SK-N-SH (cell line): ENCODE results near the gene TPRG1L.

Source experiments
- EP300 ChIP-seq, 2 experiments: IDR thresholded peaks; 2 replicates each; pipeline versions ENCODE4 v1.4.0 to v1.6.1; 2012; ENCODE audit warnings: borderline replicate concordance in 1 of 2, low read depth in 1 of 2, low read length in 1 of 2
- GABPA ChIP-seq: IDR thresholded peaks from 2 replicates; pipeline ENCODE4 v1.4.0; 2012; ENCODE audit warnings: low read depth, mild to moderate bottlenecking
- RFX5 ChIP-seq: IDR thresholded peaks from 2 replicates; pipeline ENCODE4 v1.6.1; 2012; ENCODE audit warnings: mild to moderate bottlenecking, improper control_type of control experiment, low read length
- SIN3A ChIP-seq: IDR thresholded peaks from 2 replicates; pipeline ENCODE4 v1.6.1; 2012; ENCODE audit warnings: low read depth, mild to moderate bottlenecking, low read length, moderate library complexity, borderline replicate concordance
- TEAD4 ChIP-seq: IDR thresholded peaks from 2 replicates; pipeline ENCODE4 v1.4.0; 2012; ENCODE audit warnings: mild to moderate bottlenecking, borderline replicate concordance; ENCODE audit not compliant: insufficient read depth
- TF ChIP-seq, protein P1 (sequence below): fragments of 200-600 bp; sonication (generic); IDR thresholded peaks from 2 replicates; pipeline ENCODE4 v1.6.1; 2017; ENCODE audit warnings: antibody characterized with exemption, mild to moderate bottlenecking, moderate library complexity

- no peak for TF ChIP-seq RFX5
- no peak for TF ChIP-seq TEAD4
- no peak for TF ChIP-seq EP300 (IDR thresholded peaks at IDR 0.05; ENCODE audit: borderline replicate concordance in 1 of 2, low read depth in 1 of 2, low read length in 1 of 2)
- TF ChIP-seq, protein P1, sequence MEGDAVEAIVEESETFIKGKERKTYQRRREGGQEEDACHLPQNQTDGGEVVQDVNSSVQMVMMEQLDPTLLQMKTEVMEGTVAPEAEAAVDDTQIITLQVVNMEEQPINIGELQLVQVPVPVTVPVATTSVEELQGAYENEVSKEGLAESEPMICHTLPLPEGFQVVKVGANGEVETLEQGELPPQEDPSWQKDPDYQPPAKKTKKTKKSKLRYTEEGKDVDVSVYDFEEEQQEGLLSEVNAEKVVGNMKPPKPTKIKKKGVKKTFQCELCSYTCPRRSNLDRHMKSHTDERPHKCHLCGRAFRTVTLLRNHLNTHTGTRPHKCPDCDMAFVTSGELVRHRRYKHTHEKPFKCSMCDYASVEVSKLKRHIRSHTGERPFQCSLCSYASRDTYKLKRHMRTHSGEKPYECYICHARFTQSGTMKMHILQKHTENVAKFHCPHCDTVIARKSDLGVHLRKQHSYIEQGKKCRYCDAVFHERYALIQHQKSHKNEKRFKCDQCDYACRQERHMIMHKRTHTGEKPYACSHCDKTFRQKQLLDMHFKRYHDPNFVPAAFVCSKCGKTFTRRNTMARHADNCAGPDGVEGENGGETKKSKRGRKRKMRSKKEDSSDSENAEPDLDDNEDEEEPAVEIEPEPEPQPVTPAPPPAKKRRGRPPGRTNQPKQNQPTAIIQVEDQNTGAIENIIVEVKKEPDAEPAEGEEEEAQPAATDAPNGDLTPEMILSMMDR: no peak
- TF ChIP-seq GABPA: no peak
- no peak for TF ChIP-seq SIN3A
Measured at GRCh38 chr1:3588395-3588794, 36.4 kb upstream of the TPRG1L start.
